HepG2 (cell line): Measurements from ENCODE around the gene NINL. TPM values are rescaled to one million over a fixed set of nuclear protein-coding genes. Genes with fewer than 3 reads are reported as not detected.

Source experiments
- CCDC6 ChIP-seq: sonication (generic); formaldehyde crosslinking; IDR thresholded peaks from 2 replicates; pipeline ENCODE4 v1.8.1; 2022; ENCODE audit warnings: mild to moderate bottlenecking, missing genetic modification reagents, moderate library complexity
- CENPT ChIP-seq: sonication (generic); formaldehyde crosslinking; IDR thresholded peaks from 2 replicates; pipeline ENCODE4 v1.8.0; 2022; ENCODE audit warnings: low read depth, mild to moderate bottlenecking, moderate library complexity, missing genetic modification reagents
- MLX ChIP-seq: IDR thresholded peaks from 2 replicates; pipeline ENCODE4 v1.6.1; 2016
- SATB2 ChIP-seq: sonication (generic); formaldehyde crosslinking; IDR thresholded peaks from 2 replicates; pipeline ENCODE4 v1.5.0; 2020; ENCODE audit warnings: missing genetic modification reagents
- SMARCE1 ChIP-seq: fragments of 450-650 bp; IDR thresholded peaks from 2 replicates; pipeline ENCODE4 v1.6.1; 2017; ENCODE audit warnings: borderline replicate concordance
- SRSF9 ChIP-seq: fragments of 200-400 bp; formaldehyde crosslinking; IDR thresholded peaks from 2 replicates; pipeline ENCODE4 v1.6.1; 2018; ENCODE audit warnings: borderline replicate concordance, mild to moderate bottlenecking, low read depth, low read length; ENCODE audit not compliant: insufficient read depth, poor library complexity, severe bottlenecking
- SYNCRIP ChIP-seq: fragments of 200-400 bp; formaldehyde crosslinking; IDR thresholded peaks from 2 replicates; pipeline ENCODE4 v1.6.1; 2018; ENCODE audit warnings: mild to moderate bottlenecking, low read depth, low read length; ENCODE audit not compliant: insufficient read depth
- THRA ChIP-seq: sonication (generic); formaldehyde crosslinking; IDR thresholded peaks from 2 replicates; pipeline ENCODE4 v1.4.0; 2020; ENCODE audit warnings: missing genetic modification reagents, borderline replicate concordance
- ZMAT5 ChIP-seq: sonication (generic); formaldehyde crosslinking; IDR thresholded peaks from 2 replicates; pipeline ENCODE4 v1.5.0; 2020; ENCODE audit warnings: mild to moderate bottlenecking, low read depth, missing genetic modification reagents, borderline replicate concordance
- ZNF142 ChIP-seq: sonication (generic); formaldehyde crosslinking; IDR thresholded peaks from 2 replicates; pipeline ENCODE4 v1.4.0; 2020; ENCODE audit warnings: missing genetic modification reagents
- ZNF24 ChIP-seq: fragments of 450-650 bp; IDR thresholded peaks from 2 replicates; pipeline ENCODE4 v1.6.1; 2017; ENCODE audit warnings: antibody characterized with exemption, mild to moderate bottlenecking
- ZNF512B ChIP-seq: sonication (generic); formaldehyde crosslinking; IDR thresholded peaks from 2 replicates; pipeline ENCODE4 v1.5.1; 2020; ENCODE audit warnings: missing genetic modification reagents, mild to moderate bottlenecking, borderline replicate concordance
- ZNF546 ChIP-seq: sonication (generic); formaldehyde crosslinking; conservative IDR thresholded peaks from 2 replicates; pipeline ENCODE4 v1.8.1; 2023; ENCODE audit warnings: mild to moderate bottlenecking, missing genetic modification reagents
- ZNF549 ChIP-seq: sonication (generic); formaldehyde crosslinking; IDR thresholded peaks from 2 replicates; pipeline ENCODE4 v1.5.0; 2020; ENCODE audit warnings: missing genetic modification reagents
- ZNF737 ChIP-seq: sonication (generic); formaldehyde crosslinking; IDR thresholded peaks from 2 replicates; pipeline ENCODE4 v1.5.0; 2020; ENCODE audit warnings: missing genetic modification reagents, mild to moderate bottlenecking, borderline replicate concordance
- ZNF768 ChIP-seq: sonication (generic); formaldehyde crosslinking; IDR thresholded peaks from 2 replicates; pipeline ENCODE4 v1.4.0; 2020; ENCODE audit warnings: missing genetic modification reagents
- ZNF777 ChIP-seq: sonication (generic); formaldehyde crosslinking; IDR thresholded peaks from 2 replicates; pipeline ENCODE4 v1.4.0; 2020; ENCODE audit warnings: missing genetic modification reagents
- ZNF850 ChIP-seq: sonication (generic); formaldehyde crosslinking; conservative IDR thresholded peaks from 2 replicates; pipeline ENCODE4 v1.9.0; 2021; ENCODE audit warnings: mild to moderate bottlenecking, missing genetic modification reagents
- ZNF879 ChIP-seq: sonication (generic); formaldehyde crosslinking; IDR thresholded peaks from 2 replicates; pipeline ENCODE4 v1.8.1; 2023; ENCODE audit warnings: missing genetic modification reagents
- ZSCAN22 ChIP-seq: sonication (generic); formaldehyde crosslinking; IDR thresholded peaks from 2 replicates; pipeline ENCODE4 v1.4.0; 2020; ENCODE audit warnings: mild to moderate bottlenecking, missing genetic modification reagents
- polyA plus RNA-seq, 8 experiments: library from polyadenylated mRNA; depleted of rRNA in 3 of 8; stranded (reverse) in 7 of 8; unstranded in 1 of 8; fragments of >200 nt; fragmentation: Illumina TruSeq in 4 of 8; extraction: Trizol in 4 of 8; gene quantifications; 2 replicates each; pipeline versions ENCODE4 v1.2.1 to v1.2.3, GENCODE V29; 2011 to 2016; ENCODE audit warnings: low read depth in 4 of 8, missing spikeins in 1 of 8, mixed read lengths in 1 of 8; ENCODE audit not compliant: insufficient read depth in 1 of 8
- total RNA-seq, 5 experiments: library from RNA; depleted of rRNA; stranded (reverse); fragments of >200 nt; fragmentation: Illumina TruSeq; extraction: Trizol; gene quantifications; 2 replicates each; pipeline ENCODE4 v1.2.3, GENCODE V29; 2016; ENCODE audit warnings: low read depth in 1 of 5

The NINL gene
- total and polyA plus RNA-seq, 2 of the 13 experiments (the other 11 are each of a cell fraction or from before 2014, with no cell fraction given) = 32.3 to 34.3 TPM

GRCh38 chr20:25525867-25526266 is 59.5 kb downstream of the NINL start (continued):
- no peak for TF ChIP-seq ZNF879 (CRISPR knock-in tag)
- no peak for TF ChIP-seq ZNF737
- TF ChIP-seq ZSCAN22 (CRISPR knock-in tag) = no peak
- TF ChIP-seq ZNF777 (CRISPR knock-in tag) = no peak
- TF ChIP-seq MLX (CRISPR knock-in tag) = no peak
- TF ChIP-seq ZMAT5 (CRISPR knock-in tag) = no peak
- no peak for TF ChIP-seq ZNF142
- no peak for TF ChIP-seq SMARCE1
- TF ChIP-seq ZNF512B = no peak
- TF ChIP-seq SRSF9 = no peak
- no peak for TF ChIP-seq SYNCRIP
- no peak for TF ChIP-seq THRA (CRISPR knock-in tag)
- TF ChIP-seq ZNF850 (CRISPR knock-in tag) = no peak
- no peak for TF ChIP-seq CENPT (CRISPR knock-in tag)
- TF ChIP-seq ZNF549 = no peak
- no peak for TF ChIP-seq ZNF24
- TF ChIP-seq ZNF768 (CRISPR knock-in tag) = no peak
- TF ChIP-seq SATB2 = no peak
- no peak for TF ChIP-seq CCDC6 (CRISPR knock-in tag)
- TF ChIP-seq ZNF546 = no peak
